GM23338 (cell line): Measurements from ENCODE around the gene BCAS3.

ENCODE experiments used
- EZH2 ChIP-seq: fragments of 200-600 bp; sonication (generic); IDR thresholded peaks from one replicate; pipeline ENCODE4 v1.8.0; 2017; ENCODE audit warnings: antibody characterized with exemption, mild to moderate bottlenecking, low read depth; ENCODE audit not compliant: unreplicated experiment
- JUNB ChIP-seq: IDR thresholded peaks from one replicate; pipeline ENCODE4 v1.6.1; 2016; ENCODE audit warnings: antibody characterized with exemption; ENCODE audit not compliant: unreplicated experiment
- POLR2AphosphoS5 ChIP-seq: IDR thresholded peaks from 2 replicates; pipeline ENCODE4 v1.6.1; 2016; ENCODE audit warnings: antibody characterized with exemption, low read depth
- TF ChIP-seq, protein P1 (sequence below), 2 experiments: fragments of 200-600 bp in 1 of 2; sonication (generic) in 1 of 2; conservative IDR thresholded peaks; 2 replicates each; pipeline versions ENCODE4 v1.5.1 to v1.6.1; 2016 to 2017; ENCODE audit warnings: antibody characterized with exemption in 2 of 2, low read depth in 2 of 2, mild to moderate bottlenecking in 2 of 2, moderate library complexity in 1 of 2
- TF ChIP-seq, protein P2 (sequence below): IDR thresholded peaks from one replicate; pipeline ENCODE4 v1.6.1; 2018; ENCODE audit warnings: antibody characterized with exemption; ENCODE audit not compliant: unreplicated experiment

DNA sequence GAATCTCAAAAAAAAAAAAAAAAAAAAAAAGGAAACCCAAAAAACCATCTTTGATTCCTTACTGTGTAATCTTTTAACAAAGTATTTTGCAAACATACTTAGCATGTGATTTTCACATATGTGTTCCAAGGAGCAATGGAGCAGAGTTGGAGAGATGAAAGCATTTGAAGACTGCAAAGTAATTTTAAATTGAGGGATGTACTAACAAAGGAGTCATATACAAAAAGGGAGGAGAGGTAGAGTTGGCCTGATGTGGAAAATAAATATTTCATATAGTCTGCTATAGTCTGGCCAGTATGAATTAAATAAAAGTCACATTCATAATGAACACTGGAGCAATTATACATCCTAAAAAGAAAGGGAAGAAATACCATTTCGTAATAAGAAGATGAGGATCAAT is 456.2 kb downstream of the BCAS3 start:
- no peak for TF ChIP-seq POLR2AphosphoS5
- TF ChIP-seq JUNB: no peak
- TF ChIP-seq, protein P1, sequence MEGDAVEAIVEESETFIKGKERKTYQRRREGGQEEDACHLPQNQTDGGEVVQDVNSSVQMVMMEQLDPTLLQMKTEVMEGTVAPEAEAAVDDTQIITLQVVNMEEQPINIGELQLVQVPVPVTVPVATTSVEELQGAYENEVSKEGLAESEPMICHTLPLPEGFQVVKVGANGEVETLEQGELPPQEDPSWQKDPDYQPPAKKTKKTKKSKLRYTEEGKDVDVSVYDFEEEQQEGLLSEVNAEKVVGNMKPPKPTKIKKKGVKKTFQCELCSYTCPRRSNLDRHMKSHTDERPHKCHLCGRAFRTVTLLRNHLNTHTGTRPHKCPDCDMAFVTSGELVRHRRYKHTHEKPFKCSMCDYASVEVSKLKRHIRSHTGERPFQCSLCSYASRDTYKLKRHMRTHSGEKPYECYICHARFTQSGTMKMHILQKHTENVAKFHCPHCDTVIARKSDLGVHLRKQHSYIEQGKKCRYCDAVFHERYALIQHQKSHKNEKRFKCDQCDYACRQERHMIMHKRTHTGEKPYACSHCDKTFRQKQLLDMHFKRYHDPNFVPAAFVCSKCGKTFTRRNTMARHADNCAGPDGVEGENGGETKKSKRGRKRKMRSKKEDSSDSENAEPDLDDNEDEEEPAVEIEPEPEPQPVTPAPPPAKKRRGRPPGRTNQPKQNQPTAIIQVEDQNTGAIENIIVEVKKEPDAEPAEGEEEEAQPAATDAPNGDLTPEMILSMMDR (conservative IDR thresholded peaks at IDR 0.05; ENCODE audit: low read depth in 2 of 2): no peak
- TF ChIP-seq, protein P2, sequence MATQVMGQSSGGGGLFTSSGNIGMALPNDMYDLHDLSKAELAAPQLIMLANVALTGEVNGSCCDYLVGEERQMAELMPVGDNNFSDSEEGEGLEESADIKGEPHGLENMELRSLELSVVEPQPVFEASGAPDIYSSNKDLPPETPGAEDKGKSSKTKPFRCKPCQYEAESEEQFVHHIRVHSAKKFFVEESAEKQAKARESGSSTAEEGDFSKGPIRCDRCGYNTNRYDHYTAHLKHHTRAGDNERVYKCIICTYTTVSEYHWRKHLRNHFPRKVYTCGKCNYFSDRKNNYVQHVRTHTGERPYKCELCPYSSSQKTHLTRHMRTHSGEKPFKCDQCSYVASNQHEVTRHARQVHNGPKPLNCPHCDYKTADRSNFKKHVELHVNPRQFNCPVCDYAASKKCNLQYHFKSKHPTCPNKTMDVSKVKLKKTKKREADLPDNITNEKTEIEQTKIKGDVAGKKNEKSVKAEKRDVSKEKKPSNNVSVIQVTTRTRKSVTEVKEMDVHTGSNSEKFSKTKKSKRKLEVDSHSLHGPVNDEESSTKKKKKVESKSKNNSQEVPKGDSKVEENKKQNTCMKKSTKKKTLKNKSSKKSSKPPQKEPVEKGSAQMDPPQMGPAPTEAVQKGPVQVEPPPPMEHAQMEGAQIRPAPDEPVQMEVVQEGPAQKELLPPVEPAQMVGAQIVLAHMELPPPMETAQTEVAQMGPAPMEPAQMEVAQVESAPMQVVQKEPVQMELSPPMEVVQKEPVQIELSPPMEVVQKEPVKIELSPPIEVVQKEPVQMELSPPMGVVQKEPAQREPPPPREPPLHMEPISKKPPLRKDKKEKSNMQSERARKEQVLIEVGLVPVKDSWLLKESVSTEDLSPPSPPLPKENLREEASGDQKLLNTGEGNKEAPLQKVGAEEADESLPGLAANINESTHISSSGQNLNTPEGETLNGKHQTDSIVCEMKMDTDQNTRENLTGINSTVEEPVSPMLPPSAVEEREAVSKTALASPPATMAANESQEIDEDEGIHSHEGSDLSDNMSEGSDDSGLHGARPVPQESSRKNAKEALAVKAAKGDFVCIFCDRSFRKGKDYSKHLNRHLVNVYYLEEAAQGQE: no peak
- no peak for TF ChIP-seq EZH2
